Activated B cell treated with CpG ODN at 0.5 μM for 24 hours (primary cell): ENCODE data around the gene BSN. TPM values are rescaled to one million over a fixed set of nuclear protein-coding genes. Genes with fewer than 3 reads are reported as not detected.
"Not testable (repeated sequence)": the region's sequence is repeated elsewhere in the genome, so short reads cannot be mapped to it uniquely, and the experiment has no call there.

ENCODE experiments used
- ATAC-seq: fragments of 200-7000 bp; cut with Tn5 transposase; one replicate; pipeline ENCODE4 v1.10.0; 2021; ENCODE audit warnings: low read depth, mild to moderate bottlenecking, moderate library complexity
- CTCF ChIA-PET: fragments of 350-600 bp; sonication (Branson Sonifier 250); formaldehyde crosslinking; loops from one replicate; lab custom pipeline; 2021; ENCODE audit warnings: antibody characterized with exemption; lab: Charles Lee
- POLR2A ChIA-PET: fragments of 350-600 bp; sonication (Branson Sonifier 250); formaldehyde crosslinking; loops from one replicate; lab custom pipeline; 2021; ENCODE audit warnings: antibody characterized with exemption; lab: Charles Lee
- DNase-seq: peaks from one replicate; pipeline ENCODE4 v3.0.0; 2022
- H3K27ac Mint-ChIP-seq: one replicate; pipeline ENCODE4 v1.8.0; 2020; ENCODE audit warnings: mixed read lengths
- H3K27me3 Mint-ChIP-seq: one replicate; pipeline ENCODE4 v1.8.0; 2021; ENCODE audit warnings: mixed read lengths
- H3K36me3 Mint-ChIP-seq: one replicate; pipeline ENCODE4 v1.8.0; 2021; ENCODE audit warnings: low read depth, mixed read lengths
- H3K4me1 Mint-ChIP-seq: one replicate; pipeline ENCODE4 v1.8.0; 2021; ENCODE audit warnings: mixed read lengths
- H3K4me3 Mint-ChIP-seq: one replicate; pipeline ENCODE4 v1.8.0; 2020; ENCODE audit warnings: mild to moderate bottlenecking, mixed read lengths
- H3K9me3 Mint-ChIP-seq: one replicate; pipeline ENCODE4 v1.8.0; 2020; ENCODE audit warnings: mixed read lengths
- CTCF ChIP-seq: fragments of 200-600 bp; IDR thresholded peaks from one replicate; pipeline ENCODE4 v1.8.0; 2022; ENCODE audit warnings: antibody characterized with exemption, mild to moderate bottlenecking
- intact Hi-C: fragments of 100-400 bp; cut with micrococcal nuclease; formaldehyde crosslinking; loops from one replicate; pipeline ENCODE4 v1.15.1; 2024
- total RNA-seq: library from RNA; stranded (reverse); gene quantifications from 2 replicates; pipeline ENCODE4 v1.2.3, GENCODE V29; 2022

The BSN gene
- total RNA-seq, 1 donor from 2014 or later = 0.69 TPM

- Mint-ChIP-seq H3K4me1 (peaks cover 8% of the 10 kb centered on the region), H3K4me3 (no peak overlapping the region), H3K27ac (no peak overlapping the region), H3K36me3 (peaks cover 63% of the 10 kb centered on the region), H3K9me3 (no peaks in the 10 kb centered on the region), H3K27me3 (peaks cover 3% of the 10 kb centered on the region)
- TF ChIP-seq CTCF = no peak
- POLR2A ChIA-PET = no interaction called here
- intact Hi-C loops = no loop called here
- ATAC-seq = no peak
- CTCF ChIA-PET = no interaction called here
- DNase-seq = no peak
Observed at GRCh38 chr3:49683162-49683561, 128.9 kb downstream of the BSN start.

GRCh38 chr3:49684453-49684852 lies 130.2 kb downstream of the BSN start:
- not testable (repeated sequence) for H3K4me3 Mint-ChIP-seq
- H3K4me1 Mint-ChIP-seq = peaks cover 20% of the 10 kb centered on the region

GRCh38 chr3:49685103-49685502 lies 130.8 kb downstream of the BSN start:
- POLR2A ChIA-PET, H3K27ac Mint-ChIP-seq, H3K9me3 Mint-ChIP-seq, DNase-seq, ATAC-seq, H3K4me3 Mint-ChIP-seq, H3K27me3 Mint-ChIP-seq, CTCF ChIA-PET: not testable (repeated sequence)
- H3K36me3 Mint-ChIP-seq = peaks cover 50% of the 10 kb centered on the region
- intact Hi-C loops = loop anchor here (5.0 kb wide), 1 partner anchor 1128 kb away; the partner anchor contains the start of gene PFKFB4
- H3K4me1 Mint-ChIP-seq = peaks cover 27% of the 10 kb centered on the region

More at GRCh38 chr3:49684453-49684852, 130.2 kb downstream of the BSN start:
- H3K9me3 Mint-ChIP-seq, intact Hi-C loops, H3K27me3 Mint-ChIP-seq, POLR2A ChIA-PET, H3K27ac Mint-ChIP-seq, ATAC-seq, DNase-seq, CTCF ChIA-PET: not testable (repeated sequence)
- H3K36me3 Mint-ChIP-seq = peaks cover 54% of the 10 kb centered on the region

GRCh38 chr3:49685846-49686245 lies 131.6 kb downstream of the BSN start:
- Mint-ChIP-seq H3K36me3 (peaks cover 42% of the 10 kb centered on the region), H3K4me3 (peak overlapping the region; percentile 76), H3K4me1 (peaks cover 34% of the 10 kb centered on the region)
- CTCF ChIA-PET, POLR2A ChIA-PET, ATAC-seq, H3K9me3 Mint-ChIP-seq, DNase-seq, H3K27me3 Mint-ChIP-seq, H3K27ac Mint-ChIP-seq: not testable (repeated sequence)
- intact Hi-C loops = loop anchor here (5.0 kb wide), 1 partner anchor 1129 kb away; the partner anchor contains the start of gene PFKFB4

GRCh38 chr3:49686346-49686745 lies 132.1 kb downstream of the BSN start:
- H3K27ac Mint-ChIP-seq, CTCF ChIA-PET, H3K9me3 Mint-ChIP-seq, POLR2A ChIA-PET, H3K27me3 Mint-ChIP-seq: not testable (repeated sequence)
- peak overlapping the region; percentile 76 for H3K4me3 Mint-ChIP-seq
- peaks cover 37% of the 10 kb centered on the region for H3K4me1 Mint-ChIP-seq
- peak; percentile 28 for ATAC-seq
- DNase-seq = peak; percentile 46
- peaks cover 39% of the 10 kb centered on the region for H3K36me3 Mint-ChIP-seq
- intact Hi-C loops = loop anchor here (5.0 kb wide), 1 partner anchor 1129 kb away; the partner anchor contains the start of gene PFKFB4

- intact Hi-C loops = loop anchor here (5.0 kb wide), 1 partner anchor 1130 kb away; the partner anchor contains the start of gene PFKFB4
- H3K27me3 Mint-ChIP-seq, CTCF ChIA-PET, H3K9me3 Mint-ChIP-seq, POLR2A ChIA-PET, H3K27ac Mint-ChIP-seq: not testable (repeated sequence)
- Mint-ChIP-seq H3K4me3 (peak overlapping the region; percentile 76), H3K36me3 (peaks cover 33% of the 10 kb centered on the region), H3K4me1 (peaks cover 37% of the 10 kb centered on the region)
- DNase-seq (peak; percentile 30), ATAC-seq (peak; percentile 43)
Observed at GRCh38 chr3:49686769-49687423, 132.6 kb downstream of the BSN start.

- ATAC-seq, DNase-seq, POLR2A ChIA-PET, H3K27ac Mint-ChIP-seq, CTCF ChIA-PET, H3K9me3 Mint-ChIP-seq, H3K27me3 Mint-ChIP-seq: not testable (repeated sequence)
- Mint-ChIP-seq H3K36me3 (peaks cover 28% of the 10 kb centered on the region), H3K4me1 (peaks cover 37% of the 10 kb centered on the region), H3K4me3 (peak overlapping the region; percentile 76)
- intact Hi-C loops = loop anchor here (5.0 kb wide), 1 partner anchor 1130 kb away; the partner anchor contains the start of gene PFKFB4
Observed at GRCh38 chr3:49687424-49687795, 133.1 kb downstream of the BSN start.

GRCh38 chr3:49688338-49689045 lies 134.2 kb downstream of the BSN start:
- ATAC-seq, H3K27me3 Mint-ChIP-seq, CTCF ChIA-PET, H3K9me3 Mint-ChIP-seq, DNase-seq: not testable (repeated sequence)
- peak overlapping the region; percentile 97 for H3K4me3 Mint-ChIP-seq
- peaks cover 18% of the 10 kb centered on the region for H3K36me3 Mint-ChIP-seq
- POLR2A ChIA-PET = interaction anchor here (1.0 to 1.3 kb wide), 2 partner anchors 12 to 15 kb away, joined by 3 to 4 read pairs; no protein-coding TSS in a partner anchor
- H3K4me1 Mint-ChIP-seq = peaks cover 38% of the 10 kb centered on the region
- intact Hi-C loops = loop anchor here (1.0 to 5.0 kb wide), 3 partner anchors 14 to 1131 kb away; partner anchors contain the start of genes APEH and PFKFB4
- H3K27ac Mint-ChIP-seq = peak overlapping the region; percentile 92
